BLaER1 (cell line): Measurements from ENCODE around the gene MLLT3.
A peak's percentile ranks its signal among the peaks of the same experiment; 100 is the strongest.

Experiments used
- H3K27ac ChIP-seq: shearing (Covaris generic); formaldehyde crosslinking; 2 replicates; pipeline ENCODE4 v1.8.1; 2022
- H3K27me3 ChIP-seq: shearing (Covaris generic); formaldehyde crosslinking; 2 replicates; pipeline ENCODE4 v1.8.1; 2022
- H3K36me3 ChIP-seq: shearing (Covaris generic); formaldehyde crosslinking; 2 replicates; pipeline ENCODE4 v1.8.1; 2022
- H3K4me1 ChIP-seq: shearing (Covaris generic); formaldehyde crosslinking; 2 replicates; pipeline ENCODE4 v1.8.1; 2022
- H3K4me2 ChIP-seq: shearing (Covaris generic); formaldehyde crosslinking; 2 replicates; pipeline ENCODE4 v1.8.1; 2022
- H3K4me3 ChIP-seq: shearing (Covaris generic); formaldehyde crosslinking; 2 replicates; pipeline ENCODE4 v1.8.1; 2022
- H3K9ac ChIP-seq: shearing (Covaris generic); formaldehyde crosslinking; 2 replicates; pipeline ENCODE4 v1.8.1; 2022
- H3K9me3 ChIP-seq: shearing (Covaris generic); formaldehyde crosslinking; 2 replicates; pipeline ENCODE4 v1.8.1; 2022
- H4K20me1 ChIP-seq: shearing (Covaris generic); formaldehyde crosslinking; 2 replicates; pipeline ENCODE4 v1.8.1; 2022
- Cebpa-rat ChIP-seq: shearing (Covaris generic); IDR thresholded peaks from 2 replicates; pipeline ENCODE4 v1.8.1; 2022

MLLT3 gene

GRCh38 chr9:20358207-20358606, 264.1 kb downstream of the MLLT3 start:
- Histone ChIP-seq H3K9me3 (no peaks in the 10 kb centered on the region), H3K9ac (no peak overlapping the region), H3K27me3 (no peaks in the 10 kb centered on the region), H4K20me1 (no peaks in the 10 kb centered on the region), H3K4me2 (no peak overlapping the region), H3K4me1 (no peaks in the 10 kb centered on the region), H3K4me3 (no peak overlapping the region), H3K36me3 (no peaks in the 10 kb centered on the region), H3K27ac (no peak overlapping the region)
- TF ChIP-seq Cebpa-rat: no peak

DNA sequence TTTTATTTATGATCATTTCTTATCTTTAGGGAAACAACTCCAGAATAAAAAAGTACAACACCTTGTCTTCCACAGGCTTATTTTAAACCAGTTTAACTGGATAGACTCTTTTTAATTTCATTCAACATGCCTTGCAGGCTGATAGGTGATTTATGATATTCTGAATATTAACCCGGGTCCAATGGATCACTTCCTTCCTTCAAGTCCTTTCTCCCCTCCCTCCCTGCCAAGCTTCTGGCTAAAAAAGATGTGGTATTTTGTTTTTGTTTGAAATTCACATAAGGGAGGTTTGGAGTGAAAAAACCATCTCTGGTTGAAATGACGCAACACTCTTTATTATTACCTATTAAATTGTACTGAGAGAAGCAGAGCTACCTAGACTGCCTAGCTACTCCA, 265.3 kb downstream of the MLLT3 start:
- H3K9me3 ChIP-seq: no peaks in the 10 kb centered on the region
- TF ChIP-seq Cebpa-rat: no peak
- no peaks in the 10 kb centered on the region for H3K36me3 ChIP-seq
- H3K27ac ChIP-seq: no peak overlapping the region
- H3K4me3 ChIP-seq: no peak overlapping the region
- no peaks in the 10 kb centered on the region for H3K27me3 ChIP-seq
- no peak overlapping the region for H3K9ac ChIP-seq
- H3K4me1 ChIP-seq: peaks cover 5% of the 10 kb centered on the region
- no peaks in the 10 kb centered on the region for H4K20me1 ChIP-seq
- no peak overlapping the region for H3K4me2 ChIP-seq

DNA sequence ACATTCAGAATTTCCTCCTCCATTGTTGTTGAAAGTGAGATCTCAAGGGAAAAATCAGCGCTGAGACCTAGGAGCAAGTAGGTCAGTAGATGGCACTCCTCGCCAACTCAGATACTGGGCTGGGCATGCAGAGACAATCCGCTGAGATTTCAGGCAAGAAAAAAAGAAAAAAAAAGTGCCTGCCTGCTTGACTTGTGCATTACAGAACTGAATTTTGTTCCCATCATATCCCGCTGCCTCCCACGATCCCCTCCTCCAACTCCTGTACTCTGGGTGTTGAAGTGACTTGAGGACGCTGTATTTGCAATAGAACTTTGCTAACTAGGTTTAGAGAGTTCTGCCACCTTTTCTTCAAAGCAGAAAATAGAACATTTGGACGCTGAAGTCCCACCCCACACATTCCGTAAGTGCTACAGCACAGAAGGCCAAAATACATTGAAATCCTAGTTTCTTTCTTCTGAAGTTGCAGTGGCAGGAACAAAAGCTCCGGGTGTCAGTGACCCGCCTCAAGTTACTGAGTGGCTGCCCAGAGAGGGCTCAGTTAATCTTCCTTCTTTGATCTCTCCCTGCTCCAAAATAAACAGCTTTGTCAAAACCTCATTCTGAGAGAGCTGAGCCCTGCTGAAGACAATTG, 265.8 kb downstream of the MLLT3 start:
- Histone ChIP-seq H3K4me3 (no peak overlapping the region), H4K20me1 (no peaks in the 10 kb centered on the region), H3K9ac (no peak overlapping the region), H3K9me3 (no peaks in the 10 kb centered on the region), H3K27ac (no peak overlapping the region), H3K36me3 (no peaks in the 10 kb centered on the region), H3K4me1 (peaks cover 10% of the 10 kb centered on the region), H3K4me2 (no peak overlapping the region), H3K27me3 (no peaks in the 10 kb centered on the region)
- no peak for TF ChIP-seq Cebpa-rat

- no peak for TF ChIP-seq Cebpa-rat
- H3K27ac ChIP-seq: no peak overlapping the region
- no peak overlapping the region for H3K4me2 ChIP-seq
Measured at GRCh38 chr9:20355022-20355421, 267.3 kb downstream of the MLLT3 start.

GRCh38 chr9:20353931-20354652, 268.2 kb downstream of the MLLT3 start:
- Histone ChIP-seq H3K9ac (no peak overlapping the region), H3K4me3 (no peak overlapping the region), H3K36me3 (no peaks in the 10 kb centered on the region), H3K27ac (no peak overlapping the region), H3K9me3 (no peaks in the 10 kb centered on the region), H4K20me1 (no peaks in the 10 kb centered on the region), H3K4me2 (no peak overlapping the region), H3K27me3 (no peaks in the 10 kb centered on the region), H3K4me1 (peaks cover 15% of the 10 kb centered on the region)
- no peak for TF ChIP-seq Cebpa-rat

More at GRCh38 chr9:20355022-20355421, 267.3 kb downstream of the MLLT3 start:
- Histone ChIP-seq H3K4me3 (no peak overlapping the region), H3K36me3 (no peaks in the 10 kb centered on the region), H3K27me3 (no peaks in the 10 kb centered on the region), H3K9ac (no peak overlapping the region), H4K20me1 (no peaks in the 10 kb centered on the region), H3K4me1 (peaks cover 15% of the 10 kb centered on the region), H3K9me3 (no peaks in the 10 kb centered on the region)

DNA sequence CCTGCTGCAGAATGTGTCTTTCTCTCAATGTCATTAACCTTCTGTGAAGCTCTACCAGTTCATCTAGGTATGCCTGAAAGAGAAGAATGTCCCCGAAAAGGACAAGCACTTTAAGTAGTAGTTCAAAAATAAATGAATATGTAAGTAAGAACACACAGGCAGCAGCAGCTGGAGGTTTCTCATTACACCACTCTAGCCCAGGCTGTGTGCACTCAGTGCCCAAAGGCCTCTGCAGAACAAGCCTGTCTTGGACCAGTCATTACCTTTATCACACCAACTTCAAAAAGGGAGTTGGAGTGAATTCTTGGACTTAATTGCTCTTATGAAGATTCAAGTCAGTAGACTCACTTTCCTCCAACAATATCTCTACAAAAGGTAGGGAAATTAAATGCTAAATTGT, 268.8 kb downstream of the MLLT3 start:
- no peaks in the 10 kb centered on the region for H4K20me1 ChIP-seq
- no peaks in the 10 kb centered on the region for H3K27me3 ChIP-seq
- no peak overlapping the region for H3K27ac ChIP-seq
- H3K4me2 ChIP-seq: no peak overlapping the region
- TF ChIP-seq Cebpa-rat: no peak
- H3K4me3 ChIP-seq: no peak overlapping the region
- no peaks in the 10 kb centered on the region for H3K36me3 ChIP-seq
- peaks cover 15% of the 10 kb centered on the region for H3K4me1 ChIP-seq
- H3K9ac ChIP-seq: no peak overlapping the region
- H3K9me3 ChIP-seq: no peaks in the 10 kb centered on the region

- Histone ChIP-seq H4K20me1 (no peaks in the 10 kb centered on the region), H3K36me3 (no peaks in the 10 kb centered on the region), H3K9ac (no peak overlapping the region), H3K27ac (no peak overlapping the region), H3K4me2 (peak overlapping the region; percentile 41), H3K27me3 (no peaks in the 10 kb centered on the region), H3K9me3 (no peaks in the 10 kb centered on the region), H3K4me1 (peaks cover 15% of the 10 kb centered on the region), H3K4me3 (no peak overlapping the region)
- TF ChIP-seq Cebpa-rat: no peak
Measured at GRCh38 chr9:20352591-20352990, 269.7 kb downstream of the MLLT3 start.

DNA sequence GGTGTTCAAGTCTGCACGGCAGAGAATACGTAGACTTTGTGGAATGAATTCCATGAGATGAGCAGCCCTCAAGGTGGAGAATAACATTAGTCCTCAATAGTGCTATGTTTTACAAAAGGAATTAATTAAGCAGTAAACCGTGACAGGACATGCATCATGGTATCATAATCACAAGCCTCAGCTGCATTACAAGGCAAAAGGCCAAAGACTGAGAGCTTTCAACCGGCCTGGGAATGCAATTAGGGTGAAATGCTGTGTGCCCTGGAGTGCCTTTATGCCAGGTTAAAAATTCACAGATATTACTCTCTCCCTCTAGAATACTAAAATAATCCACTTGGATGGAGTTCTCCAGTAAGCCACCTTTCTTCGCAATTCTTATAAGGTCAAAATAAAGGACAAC, 270.6 kb downstream of the MLLT3 start:
- H3K27ac ChIP-seq: no peak overlapping the region
- H3K4me3 ChIP-seq: no peak overlapping the region
- no peaks in the 10 kb centered on the region for H3K27me3 ChIP-seq
- H3K4me2 ChIP-seq: peak overlapping the region; percentile 41
- no peaks in the 10 kb centered on the region for H3K9me3 ChIP-seq
- H4K20me1 ChIP-seq: no peaks in the 10 kb centered on the region
- no peak overlapping the region for H3K9ac ChIP-seq
- H3K4me1 ChIP-seq: peaks cover 15% of the 10 kb centered on the region
- no peak for TF ChIP-seq Cebpa-rat
- no peaks in the 10 kb centered on the region for H3K36me3 ChIP-seq

DNA sequence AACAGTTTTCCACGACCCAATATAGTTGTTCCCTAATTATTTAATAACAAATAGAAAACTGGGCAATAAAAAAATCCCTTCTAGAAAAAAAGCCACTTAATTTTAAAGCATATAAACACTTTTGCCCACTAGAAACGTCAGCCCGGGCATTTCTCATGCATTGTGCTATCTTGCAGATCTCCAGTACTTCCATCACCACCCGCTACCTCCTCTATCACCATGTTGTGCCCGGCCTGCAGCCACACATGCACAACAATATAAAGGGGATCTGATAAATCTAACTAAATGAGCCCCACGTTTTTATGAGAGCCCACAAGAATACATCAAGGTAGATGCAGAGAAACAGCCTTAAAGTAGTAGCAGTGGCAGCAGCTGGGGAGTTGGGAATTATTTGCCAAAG, 272.7 kb downstream of the MLLT3 start:
- H3K4me3 ChIP-seq: no peak overlapping the region
- no peak for TF ChIP-seq Cebpa-rat
- H3K27me3 ChIP-seq: no peaks in the 10 kb centered on the region
- peaks cover 15% of the 10 kb centered on the region for H3K4me1 ChIP-seq
- no peak overlapping the region for H3K27ac ChIP-seq
- H3K9me3 ChIP-seq: no peaks in the 10 kb centered on the region
- H3K4me2 ChIP-seq: no peak overlapping the region
- no peaks in the 10 kb centered on the region for H4K20me1 ChIP-seq
- no peaks in the 10 kb centered on the region for H3K36me3 ChIP-seq
- H3K9ac ChIP-seq: no peak overlapping the region

DNA sequence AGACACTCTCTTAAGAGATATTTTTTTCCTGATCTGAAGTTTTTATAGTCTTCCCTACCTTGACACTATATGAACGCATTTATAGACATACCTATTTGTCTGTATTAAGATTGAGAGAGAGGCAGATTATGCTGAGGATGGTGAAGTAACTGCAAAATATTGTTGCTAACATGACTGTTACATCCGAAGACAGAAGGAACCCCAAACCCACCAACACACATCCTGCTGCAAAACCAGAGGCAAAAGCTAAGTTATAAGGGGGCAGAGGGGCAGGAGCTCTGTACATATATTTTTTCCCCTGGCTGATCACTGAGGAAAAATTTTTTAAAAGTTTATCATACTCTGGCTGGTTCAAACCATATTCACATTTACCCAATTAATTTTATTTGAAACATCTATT, 279.0 kb downstream of the MLLT3 start:
- no peaks in the 10 kb centered on the region for H3K27me3 ChIP-seq
- no peak overlapping the region for H3K27ac ChIP-seq
- H3K36me3 ChIP-seq: no peaks in the 10 kb centered on the region
- no peak overlapping the region for H3K4me3 ChIP-seq
- no peak overlapping the region for H3K4me2 ChIP-seq
- H3K4me1 ChIP-seq: no peaks in the 10 kb centered on the region
- H3K9ac ChIP-seq: no peak overlapping the region
- no peak for TF ChIP-seq Cebpa-rat
- H4K20me1 ChIP-seq: no peaks in the 10 kb centered on the region
- H3K9me3 ChIP-seq: no peaks in the 10 kb centered on the region

GRCh38 chr9:20340511-20340861, 281.8 kb downstream of the MLLT3 start:
- Histone ChIP-seq H4K20me1 (no peaks in the 10 kb centered on the region), H3K27me3 (no peaks in the 10 kb centered on the region), H3K36me3 (no peaks in the 10 kb centered on the region), H3K4me3 (no peak overlapping the region), H3K9me3 (no peaks in the 10 kb centered on the region), H3K27ac (no peak overlapping the region), H3K4me1 (no peaks in the 10 kb centered on the region), H3K4me2 (no peak overlapping the region), H3K9ac (no peak overlapping the region)
- TF ChIP-seq Cebpa-rat: no peak
